Stimulated activated CD4-positive, alpha-beta T cell treated with anti-CD3 and anti-CD28 coated beads, Interleukin-12 subunit alpha, Interleukin-12 subunit beta, amount 100 ng/mL, for 4 hours (primary cell): ENCODE data around the gene CDC42SE2.
A peak's percentile ranks its signal among the peaks of the same experiment; 100 is the strongest.
"Not testable (repeated sequence)": the region's sequence is repeated elsewhere in the genome, so short reads cannot be mapped to it uniquely, and the experiment has no call there.

ENCODE experiments used
- DNase-seq: peaks from one replicate; pipeline ENCODE4 v3.0.0-alpha.2; 2020

CDC42SE2 gene

GRCh38 chr5:131328536-131329285 lies 64.9 kb downstream of the CDC42SE2 start:
- no peak for DNase-seq

GRCh38 chr5:131329286-131329560 lies 65.4 kb downstream of the CDC42SE2 start:
- DNase-seq: no peak

- no peak for DNase-seq
Observed at GRCh38 chr5:131330031-131330430, 66.2 kb downstream of the CDC42SE2 start.

GRCh38 chr5:131335756-131336155 lies 71.9 kb downstream of the CDC42SE2 start:
- not testable (repeated sequence) for DNase-seq

- not testable (repeated sequence) for DNase-seq
Observed at GRCh38 chr5:131336801-131337200, 72.9 kb downstream of the CDC42SE2 start.

- not testable (repeated sequence) for DNase-seq
Observed at GRCh38 chr5:131337240-131338050, 73.6 kb downstream of the CDC42SE2 start.

- no peak for DNase-seq
Observed at GRCh38 chr5:131338051-131338453, 74.2 kb downstream of the CDC42SE2 start.

GRCh38 chr5:131344288-131344687 lies 80.4 kb downstream of the CDC42SE2 start:
- not testable (repeated sequence) for DNase-seq

- DNase-seq: not testable (repeated sequence)
Observed at GRCh38 chr5:131346204-131346603, 82.4 kb downstream of the CDC42SE2 start.

GRCh38 chr5:131353991-131354390 lies 90.1 kb downstream of the CDC42SE2 start:
- no peak for DNase-seq

GRCh38 chr5:131355971-131356528 lies 92.2 kb downstream of the CDC42SE2 start:
- DNase-seq: no peak

GRCh38 chr5:131356619-131357018 lies 92.8 kb downstream of the CDC42SE2 start:
- DNase-seq: no peak

- peak; percentile 32 for DNase-seq
Observed at GRCh38 chr5:131357739-131358561, 94.1 kb downstream of the CDC42SE2 start.

- DNase-seq: no peak
Observed at GRCh38 chr5:131361677-131362315, 97.9 kb downstream of the CDC42SE2 start.

- DNase-seq: no peak
Observed at GRCh38 chr5:131363811-131364506, 100.1 kb downstream of the CDC42SE2 start.

- no peak for DNase-seq
Observed at GRCh38 chr5:131364507-131365050, 100.7 kb downstream of the CDC42SE2 start.

GRCh38 chr5:131366428-131366827 lies 102.6 kb downstream of the CDC42SE2 start:
- no peak for DNase-seq

- DNase-seq: no peak
Observed at GRCh38 chr5:131367219-131367860, 103.5 kb downstream of the CDC42SE2 start.

GRCh38 chr5:131368866-131369265 lies 105.0 kb downstream of the CDC42SE2 start:
- no peak for DNase-seq

GRCh38 chr5:131369558-131369957 lies 105.7 kb downstream of the CDC42SE2 start:
- no peak for DNase-seq

- no peak for DNase-seq
Observed at GRCh38 chr5:131371835-131372234, 108.0 kb downstream of the CDC42SE2 start.
